Bronchus fibroblast of lung (primary cell): ENCODE results near the gene DEFB114. TPM values are rescaled to one million over a fixed set of nuclear protein-coding genes. Genes with fewer than 3 reads are reported as not detected.

Experiments
- total RNA-seq: library from RNA; depleted of rRNA; stranded (reverse); fragments of >200 nt; gene quantifications from 2 replicates; pipeline ENCODE4 v1.2.3, GENCODE V29; 2015

Gene DEFB114
- total RNA-seq: not detected in 2 replicates

GRCh38 chr6:49964064-49964463, at the start of gene DEFB114:
Gene DEFB114 (minus strand): TSS chr6:49964164. CDS start chr6:49964105, 59 bp downstream.

DNA sequence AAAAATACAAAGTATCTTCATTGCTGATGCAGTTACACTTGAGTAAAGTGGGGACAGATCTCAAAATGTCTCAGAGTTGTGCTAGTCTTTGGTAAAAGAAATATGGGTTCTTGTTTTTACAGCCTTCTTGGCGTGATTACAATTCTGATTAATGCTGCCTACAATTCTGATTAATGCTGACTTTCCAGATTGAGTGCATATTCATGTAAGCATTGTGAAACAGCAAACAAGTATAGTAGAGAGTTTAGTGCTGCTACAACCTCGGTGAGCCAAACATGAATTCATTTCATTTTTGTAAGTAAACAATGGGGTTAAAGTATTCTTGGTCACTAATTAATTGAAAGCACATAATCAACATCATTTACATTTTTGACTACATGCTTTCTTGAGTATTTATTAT, 5.6 kb upstream of the DEFB114 start, which contains the start of gene DEFB113:
Gene DEFB113 (minus strand): TSS at position 21 of the 400 bp plus-strand sequence. CDS start 0 bp downstream, at position 21.

Other genes with a start within 250 kb of the DEFB114 start
- gene CRISP3, start 219.8 kb downstream of the DEFB114 start, total RNA-seq: not detected in 2 replicates
- not detected in 2 replicates for gene PGK2, start 176.9 kb downstream of the DEFB114 start, total RNA-seq
- not detected in 2 replicates for gene CRISP1, start 97.6 kb downstream of the DEFB114 start, total RNA-seq
- gene DEFB113, start 5.5 kb upstream of the DEFB114 start, total RNA-seq: not detected in 2 replicates
- gene DEFB110, start 57.8 kb upstream of the DEFB114 start, total RNA-seq: not detected in 2 replicates
- not detected in 2 replicates for gene DEFB112, start 85.8 kb upstream of the DEFB114 start, total RNA-seq